ENCODE data around the gene ATRNL1.
"Not testable (repeated sequence)": the region's sequence is repeated elsewhere in the genome, so short reads cannot be mapped to it uniquely, and the experiment has no call there.

The ATRNL1 gene

DNA sequence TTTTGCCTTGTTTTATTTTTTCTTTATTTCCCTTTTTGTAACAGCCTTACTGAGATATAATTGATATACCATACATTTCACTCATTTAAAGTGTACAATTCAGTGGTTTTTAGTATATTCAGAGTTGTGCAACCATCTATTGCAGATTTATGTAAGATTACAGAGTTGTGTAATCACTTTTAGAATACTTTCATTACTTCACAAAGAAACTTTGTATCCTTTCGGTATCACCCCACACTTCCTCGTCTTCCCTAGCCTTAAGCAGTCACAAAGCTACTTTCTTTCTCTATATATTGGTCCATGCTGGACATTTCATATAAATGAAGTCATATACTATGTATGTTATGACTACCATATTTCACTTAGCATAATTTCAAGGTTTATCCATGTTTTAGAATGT, 74.6 kb downstream of the ATRNL1 start:
- no peak for TF ChIP-seq CTCF (conservative IDR thresholded peaks at IDR 0.05; ENCODE audit: low read depth)
- CTCF ChIA-PET, result no interaction called here
- H3K27ac ChIP-seq, result no peak overlapping the region
- no peak for DNase-seq (ENCODE audit: low spot score)
- POLR2A ChIA-PET (ENCODE audit: low non-redundant PET), result no interaction called here

DNA sequence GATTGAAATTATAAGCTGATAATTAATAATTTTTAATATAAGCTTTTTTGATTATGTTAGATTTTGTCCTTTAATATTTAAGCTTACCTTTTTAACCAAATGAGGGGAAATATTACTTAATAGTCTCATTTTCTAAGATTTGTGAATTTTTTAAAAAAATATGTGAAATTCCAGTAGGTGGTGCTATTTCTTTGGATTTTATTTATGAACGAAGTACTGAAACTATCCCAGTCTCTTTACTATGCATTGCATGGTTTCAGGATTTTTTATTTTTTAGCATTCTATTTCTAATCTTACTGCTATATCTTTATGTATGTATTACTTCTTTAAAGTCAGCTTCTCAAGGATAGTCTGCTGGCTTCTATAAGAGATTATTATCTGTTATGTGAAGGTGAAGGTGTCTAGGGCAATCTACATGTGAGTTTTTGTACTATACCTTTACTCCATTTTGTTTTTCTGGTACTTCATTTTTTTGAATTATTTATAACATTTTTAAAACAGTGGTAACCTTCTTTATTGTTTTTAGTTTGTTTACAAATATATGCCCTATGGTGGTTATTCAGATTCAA, 78.3 kb downstream of the ATRNL1 start:
- TF ChIP-seq CTCF (conservative IDR thresholded peaks at IDR 0.05; ENCODE audit: low read depth), result peak; percentile 53
- ChIA-PET POLR2A (ENCODE audit: low non-redundant PET) (no interaction called here), CTCF (interaction anchor here (0.6 to 0.7 kb wide), 3 partner anchors 125 to 247 kb away, joined by 3 to 5 read pairs (median 4); no protein-coding TSS in a partner anchor)
- no peak overlapping the region for H3K27ac ChIP-seq
- peak; percentile 14 for DNase-seq (ENCODE audit: low spot score)

DNA sequence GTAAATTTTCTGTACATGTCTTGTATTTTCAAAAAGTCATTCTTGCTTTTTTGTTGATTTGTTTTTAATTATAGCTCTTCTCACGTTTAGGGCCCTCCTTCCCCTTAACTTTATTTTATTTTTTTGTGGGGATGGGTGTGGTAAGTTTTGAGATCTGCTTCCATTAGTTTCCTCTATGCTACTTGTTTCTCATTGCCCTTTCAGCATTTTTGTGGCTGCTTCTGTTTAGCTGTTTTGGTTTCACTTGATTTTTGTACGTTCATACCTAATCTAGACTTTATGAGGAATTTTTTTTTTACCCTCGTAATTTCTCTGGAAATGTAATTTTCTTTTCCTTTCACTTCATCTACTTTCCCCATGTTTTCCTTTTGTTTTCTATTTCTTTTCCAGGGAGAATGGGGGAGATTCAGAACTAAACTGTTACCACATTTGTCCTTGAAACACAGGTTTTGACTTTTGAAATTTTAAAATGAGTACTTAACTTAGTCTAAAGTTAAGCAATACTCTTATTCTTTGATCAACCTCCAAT, 80.8 kb downstream of the ATRNL1 start:
- no peak for TF ChIP-seq CTCF (conservative IDR thresholded peaks at IDR 0.05; ENCODE audit: low read depth)
- no peak for DNase-seq (ENCODE audit: low spot score)
- no peak overlapping the region for H3K27ac ChIP-seq
- CTCF ChIA-PET, result interaction anchor here (0.6 kb wide), 2 partner anchors 13 to 1534 kb away, joined by 3 to 4 read pairs; no protein-coding TSS in a partner anchor
- POLR2A ChIA-PET (ENCODE audit: low non-redundant PET), result no interaction called here

- DNase-seq (ENCODE audit: low spot score); CTCF ChIA-PET: not testable (repeated sequence)
These were observed 114.1 kb downstream of the ATRNL1 start for GRCh38 chr10:115207276-115207675.

GRCh38 chr10:115209133-115209532, 116.0 kb downstream of the ATRNL1 start:
- POLR2A ChIA-PET (ENCODE audit: low non-redundant PET), result no interaction called here
- no peak for DNase-seq (ENCODE audit: low spot score)
- CTCF ChIA-PET, result no interaction called here
- H3K27ac ChIP-seq, result no peak overlapping the region
- no peak for TF ChIP-seq CTCF (conservative IDR thresholded peaks at IDR 0.05; ENCODE audit: low read depth)

More at GRCh38 chr10:115207276-115207675, 114.1 kb downstream of the ATRNL1 start:
- H3K27ac ChIP-seq; POLR2A ChIA-PET (ENCODE audit: low non-redundant PET): not testable (repeated sequence)

GRCh38 chr10:115214829-115215228, 121.7 kb downstream of the ATRNL1 start:
- TF ChIP-seq CTCF (conservative IDR thresholded peaks at IDR 0.05; ENCODE audit: low read depth), result no peak
- H3K27ac ChIP-seq, result no peak overlapping the region
- CTCF ChIA-PET, result no interaction called here
- POLR2A ChIA-PET (ENCODE audit: low non-redundant PET), result no interaction called here
- DNase-seq (ENCODE audit: low spot score), result no peak

DNA sequence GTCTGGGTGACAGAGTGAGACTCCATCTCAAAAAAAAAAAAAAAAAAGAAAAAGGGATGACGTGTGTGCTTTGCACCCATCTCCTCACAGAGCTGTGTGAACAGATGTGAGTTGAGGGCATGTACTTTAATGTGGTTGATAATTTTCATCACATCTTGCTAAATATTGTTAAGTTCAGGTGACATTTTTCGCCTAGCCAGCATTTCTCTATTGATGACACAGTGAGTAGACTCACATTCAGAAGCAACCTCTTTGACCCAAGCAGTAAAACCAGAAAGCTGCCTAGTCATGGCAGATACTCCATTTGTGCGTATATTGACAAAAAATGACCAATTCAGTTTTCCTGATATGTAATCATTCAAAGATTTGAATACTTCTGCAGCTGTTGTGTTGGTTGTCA, 126.0 kb downstream of the ATRNL1 start:
- DNase-seq (ENCODE audit: low spot score), result no peak
- H3K27ac ChIP-seq, result no peak overlapping the region
- ChIA-PET POLR2A (ENCODE audit: low non-redundant PET) (interaction anchor here (0.7 kb wide), 1 partner anchor 30 kb away, joined by 3 read pairs; no protein-coding TSS in a partner anchor), CTCF (no interaction called here)
- no peak for TF ChIP-seq CTCF (conservative IDR thresholded peaks at IDR 0.05; ENCODE audit: low read depth)

All from RWPE1 (cell line).